Brain microvascular endothelial cell (primary cell): ENCODE results near the gene TRIM9.

Experiments
- DNase-seq: peaks from one replicate; pipeline ENCODE4 v3.0.0-alpha.2; 2020
- H3K27ac ChIP-seq: fragments of 250-450 bp; sonication (Bioruptor Pico); 2 replicates; pipeline ENCODE4 v1.5.1; 2020; ENCODE audit warnings: mild to moderate bottlenecking, moderate library complexity
- H3K27me3 ChIP-seq: fragments of 250-450 bp; sonication (Bioruptor Pico); replicated peaks from 2 replicates; pipeline ENCODE4 v1.5.1; 2020; ENCODE audit warnings: mild to moderate bottlenecking
- H3K36me3 ChIP-seq: fragments of 250-450 bp; sonication (Bioruptor Pico); replicated peaks from 2 replicates; pipeline ENCODE4 v1.5.1; 2020; ENCODE audit warnings: mild to moderate bottlenecking
- H3K4me3 ChIP-seq: 2 replicates; pipeline ENCODE4 v1.5.1; 2011; ENCODE audit warnings: low read depth, mild to moderate bottlenecking, control low read depth, low read length, moderate library complexity
- in situ Hi-C: cut with HindIII; loops from 2 replicates; pipeline ENCODE4 v1.10.0; 2017; ENCODE audit warnings: low sequenced_read_pairs, low pct_ligation_motif_present
- TF ChIP-seq, protein P1 (sequence below): IDR thresholded peaks from 2 replicates; pipeline ENCODE4 v1.5.1; 2011; ENCODE audit warnings: low read depth, mild to moderate bottlenecking, moderate library complexity, low read length, control low read depth, inconsistent platforms; ENCODE audit errors: missing control alignments

The TRIM9 gene

GRCh38 chr14:51020024-51020710 is 74.7 kb downstream of the TRIM9 start:
- peak; percentile 45 for DNase-seq
- H3K4me3 ChIP-seq, result no peak overlapping the region
- no peak overlapping the region for H3K27ac ChIP-seq
- no peaks in the 10 kb centered on the region for H3K27me3 ChIP-seq
- H3K36me3 ChIP-seq, result no peaks in the 10 kb centered on the region
- TF ChIP-seq, protein P1, sequence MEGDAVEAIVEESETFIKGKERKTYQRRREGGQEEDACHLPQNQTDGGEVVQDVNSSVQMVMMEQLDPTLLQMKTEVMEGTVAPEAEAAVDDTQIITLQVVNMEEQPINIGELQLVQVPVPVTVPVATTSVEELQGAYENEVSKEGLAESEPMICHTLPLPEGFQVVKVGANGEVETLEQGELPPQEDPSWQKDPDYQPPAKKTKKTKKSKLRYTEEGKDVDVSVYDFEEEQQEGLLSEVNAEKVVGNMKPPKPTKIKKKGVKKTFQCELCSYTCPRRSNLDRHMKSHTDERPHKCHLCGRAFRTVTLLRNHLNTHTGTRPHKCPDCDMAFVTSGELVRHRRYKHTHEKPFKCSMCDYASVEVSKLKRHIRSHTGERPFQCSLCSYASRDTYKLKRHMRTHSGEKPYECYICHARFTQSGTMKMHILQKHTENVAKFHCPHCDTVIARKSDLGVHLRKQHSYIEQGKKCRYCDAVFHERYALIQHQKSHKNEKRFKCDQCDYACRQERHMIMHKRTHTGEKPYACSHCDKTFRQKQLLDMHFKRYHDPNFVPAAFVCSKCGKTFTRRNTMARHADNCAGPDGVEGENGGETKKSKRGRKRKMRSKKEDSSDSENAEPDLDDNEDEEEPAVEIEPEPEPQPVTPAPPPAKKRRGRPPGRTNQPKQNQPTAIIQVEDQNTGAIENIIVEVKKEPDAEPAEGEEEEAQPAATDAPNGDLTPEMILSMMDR, result no peak
- in situ Hi-C loops, result no loop called here

GRCh38 chr14:51019089-51019488 is 75.8 kb downstream of the TRIM9 start:
- in situ Hi-C loops, result no loop called here
- no peak overlapping the region for H3K4me3 ChIP-seq
- no peaks in the 10 kb centered on the region for H3K36me3 ChIP-seq
- DNase-seq, result no peak
- peak overlapping the region; percentile 40 for H3K27ac ChIP-seq
- TF ChIP-seq, protein P1, result no peak
- H3K27me3 ChIP-seq, result no peaks in the 10 kb centered on the region

- H3K36me3 ChIP-seq, result no peaks in the 10 kb centered on the region
- in situ Hi-C loops, result no loop called here
- TF ChIP-seq, protein P1, result no peak
- H3K27ac ChIP-seq, result peak overlapping the region; percentile 40
- no peaks in the 10 kb centered on the region for H3K27me3 ChIP-seq
- no peak for DNase-seq
- no peak overlapping the region for H3K4me3 ChIP-seq
Measured at GRCh38 chr14:51018521-51018920, 76.4 kb downstream of the TRIM9 start.

GRCh38 chr14:51014625-51015024 is 80.3 kb downstream of the TRIM9 start:
- no peak overlapping the region for H3K27ac ChIP-seq
- no peaks in the 10 kb centered on the region for H3K27me3 ChIP-seq
- no peak for DNase-seq
- H3K4me3 ChIP-seq, result no peak overlapping the region
- TF ChIP-seq, protein P1, result no peak
- no peaks in the 10 kb centered on the region for H3K36me3 ChIP-seq
- in situ Hi-C loops, result no loop called here

DNA sequence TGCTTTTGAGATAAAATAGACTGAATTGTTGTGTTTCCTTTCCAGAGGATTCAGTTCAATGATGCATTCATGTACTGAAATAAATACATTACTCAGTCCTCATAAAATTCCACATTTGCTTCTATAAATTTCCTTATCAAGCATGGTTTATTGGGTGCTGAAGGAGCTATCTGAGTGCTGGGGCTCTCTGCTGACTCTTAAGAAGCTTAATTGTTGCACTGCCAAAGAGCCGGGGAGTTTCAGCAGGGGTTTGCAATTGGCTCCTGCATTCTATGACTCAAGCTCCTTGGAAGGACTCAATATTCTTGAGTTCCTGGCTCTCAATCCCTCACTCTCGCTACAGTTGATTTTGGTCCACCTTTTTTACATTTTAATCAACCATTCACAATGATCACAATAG is 80.8 kb downstream of the TRIM9 start:
- TF ChIP-seq, protein P1, result no peak
- Histone ChIP-seq H3K27ac (no peak overlapping the region), H3K27me3 (no peaks in the 10 kb centered on the region), H3K36me3 (no peaks in the 10 kb centered on the region), H3K4me3 (no peak overlapping the region)
- DNase-seq, result peak; percentile 34
- in situ Hi-C loops, result no loop called here

DNA sequence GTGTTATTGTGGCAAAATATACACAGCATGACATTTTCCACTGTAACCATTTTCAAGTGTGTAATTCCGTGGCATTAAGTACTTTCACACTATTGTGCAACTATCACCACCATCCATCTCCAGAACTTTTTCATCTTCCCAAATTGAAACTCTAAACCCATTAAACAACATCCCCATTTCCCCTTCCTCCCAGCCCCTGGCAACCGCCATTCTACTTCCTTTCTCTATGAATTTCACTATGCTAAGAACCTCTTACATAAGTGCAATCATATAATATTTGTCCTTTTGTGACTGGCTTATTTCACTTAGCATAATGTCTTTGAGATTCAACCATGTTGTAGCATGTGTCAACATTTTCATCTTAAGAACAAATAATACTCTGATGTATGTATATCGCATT is 82.8 kb downstream of the TRIM9 start:
- no peaks in the 10 kb centered on the region for H3K36me3 ChIP-seq
- TF ChIP-seq, protein P1, result no peak
- in situ Hi-C loops, result no loop called here
- no peak overlapping the region for H3K4me3 ChIP-seq
- no peak for DNase-seq
- H3K27ac ChIP-seq, result no peak overlapping the region
- H3K27me3 ChIP-seq, result no peaks in the 10 kb centered on the region
